Neuron (in vitro differentiated cells): Measurements from ENCODE around the gene SLC51A.
"Not testable (repeated sequence)": the region's sequence is repeated elsewhere in the genome, so short reads cannot be mapped to it uniquely, and the experiment has no call there.

Experiments
- H2AFZ ChIP-seq: one replicate; pipeline ENCODE4 v1.6.1; 2013; ENCODE audit warnings: low read depth, mild to moderate bottlenecking, inconsistent platforms, low read length, moderate library complexity
- H3K27me3 ChIP-seq: one replicate; pipeline ENCODE4 v1.6.1; 2013; ENCODE audit warnings: low read length; ENCODE audit not compliant: insufficient read depth
- H3K36me3 ChIP-seq: one replicate; pipeline ENCODE4 v1.6.1; 2013; ENCODE audit warnings: low read length; ENCODE audit not compliant: insufficient read depth
- H3K4me1 ChIP-seq: one replicate; pipeline ENCODE4 v1.6.1; 2013; ENCODE audit warnings: low read length; ENCODE audit not compliant: insufficient read depth
- H3K4me3 ChIP-seq: 2 replicates; pipeline ENCODE4 v1.5.1; 2013; ENCODE audit warnings: mild to moderate bottlenecking, low read length, moderate library complexity
- H3K9me3 ChIP-seq: one replicate; pipeline ENCODE4 v1.6.1; 2013; ENCODE audit warnings: low read length

The SLC51A gene

DNA sequence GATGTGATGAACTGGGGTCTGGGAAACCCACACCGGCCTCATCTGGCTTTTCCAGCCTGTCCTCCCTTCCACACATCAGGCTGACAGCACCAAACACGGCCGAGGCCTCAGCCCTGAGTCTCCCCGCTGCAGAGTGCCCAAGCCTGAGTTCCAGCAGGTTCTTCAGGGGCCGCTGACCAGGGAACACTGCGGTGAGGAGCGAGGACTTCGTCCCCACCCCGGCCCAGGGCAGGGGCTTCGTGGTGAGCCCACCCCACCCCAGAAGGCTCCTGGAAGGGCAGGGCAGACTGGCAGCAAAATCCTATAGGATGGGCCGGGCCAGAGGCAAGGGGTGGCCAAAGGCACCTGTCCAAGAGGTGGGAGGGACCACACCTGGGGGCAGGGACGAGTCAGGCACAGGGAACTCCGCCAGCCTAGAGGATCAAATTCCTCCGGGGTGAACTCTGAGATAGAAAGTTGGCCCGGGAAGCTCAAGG is at the start of gene SLC51A:
Gene SLC51A, plus strand, starts transcription at position 446 of the 476 bp plus-strand sequence. CDS start 179 bp downstream, outside the sequence.
- Histone ChIP-seq H3K9me3 (no peaks in the 10 kb centered on the region), H2AFZ (no peak within 1 kb of the TSS), H3K4me3 (no peak within 1 kb of the TSS), H3K36me3 (no peaks in the 10 kb centered on the region), H3K27me3 (peaks cover 8% of the 10 kb centered on the region), H3K4me1 (peaks cover 17% of the 10 kb centered on the region)

DNA sequence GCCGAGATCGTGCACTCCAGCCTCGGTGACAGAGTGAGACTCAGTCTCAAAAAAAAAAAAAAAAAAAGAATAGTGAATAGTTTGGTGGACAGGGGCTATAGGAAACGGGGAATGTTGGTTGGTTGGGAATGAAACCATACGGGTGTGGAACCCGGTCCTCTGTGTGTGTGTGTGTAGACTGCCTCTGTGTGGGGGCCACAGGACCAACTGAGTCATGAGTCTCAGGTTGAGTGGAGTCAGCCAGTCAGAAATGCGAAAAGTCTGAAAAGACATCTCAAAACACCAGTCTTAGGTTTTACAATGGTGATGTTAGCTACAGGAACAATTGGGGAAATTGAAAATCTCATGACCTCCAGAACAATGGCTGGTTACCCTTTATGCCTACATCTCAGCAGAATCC is 49.6 kb upstream of the SLC51A start:
- Histone ChIP-seq H3K4me3 (no peak overlapping the region), H3K9me3 (no peaks in the 10 kb centered on the region), H3K4me1 (no peaks in the 10 kb centered on the region), H3K27me3 (no peaks in the 10 kb centered on the region), H2AFZ (no peak overlapping the region), H3K36me3 (no peaks in the 10 kb centered on the region)

DNA sequence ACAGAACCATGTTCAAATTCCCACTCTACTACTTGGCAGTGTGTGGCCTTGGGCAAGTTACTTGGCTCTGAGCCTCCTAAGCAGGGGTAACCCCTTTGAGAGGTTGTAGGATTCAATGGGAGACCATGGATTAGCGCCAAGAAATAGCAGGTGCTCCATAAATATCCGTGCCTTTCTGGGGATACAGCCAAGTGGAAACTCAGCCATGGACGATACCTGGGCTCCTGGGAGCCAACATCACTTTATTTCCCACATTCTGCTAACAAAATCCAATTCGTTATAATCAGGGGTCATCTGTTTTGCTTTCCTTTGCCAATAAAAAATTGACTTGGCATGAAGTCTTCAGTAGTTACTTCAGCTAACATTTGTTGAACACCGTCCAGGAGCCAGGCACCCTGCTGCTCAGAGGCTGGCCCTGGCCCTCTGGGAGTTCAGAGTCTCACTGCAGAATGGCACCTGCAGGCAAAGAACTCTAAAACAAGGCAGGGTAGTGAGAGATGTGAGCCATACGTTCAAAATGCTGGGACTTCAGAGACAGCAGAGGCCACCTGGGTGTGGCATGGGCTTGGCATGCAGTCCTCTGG is 47.4 kb upstream of the SLC51A start:
- H3K9me3 ChIP-seq = no peaks in the 10 kb centered on the region
- no peaks in the 10 kb centered on the region for H3K27me3 ChIP-seq
- no peaks in the 10 kb centered on the region for H3K4me1 ChIP-seq
- no peaks in the 10 kb centered on the region for H3K36me3 ChIP-seq
- H3K4me3 ChIP-seq = no peak overlapping the region
- H2AFZ ChIP-seq = no peak overlapping the region

DNA sequence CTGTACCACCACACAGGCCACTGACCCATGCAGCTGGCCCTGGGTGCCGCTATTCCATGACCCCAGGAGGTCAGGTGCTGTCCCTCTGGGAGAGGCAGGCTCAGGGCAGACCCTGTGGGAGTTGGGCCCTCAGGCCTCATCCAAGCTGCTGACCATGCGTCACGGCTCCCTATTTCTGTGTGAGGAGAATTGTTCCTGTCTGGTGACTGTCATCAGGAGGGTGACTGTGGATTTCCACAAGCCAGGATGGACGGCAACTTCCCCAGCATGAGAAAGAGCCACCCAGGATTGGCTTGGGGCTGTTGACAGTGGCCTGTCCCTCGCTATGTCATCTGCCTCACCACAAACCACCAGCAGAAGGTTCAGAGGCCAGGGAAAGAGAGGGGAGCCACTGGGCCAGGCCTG is 46.5 kb upstream of the SLC51A start:
- Histone ChIP-seq H3K4me3 (no peak overlapping the region), H3K4me1 (no peaks in the 10 kb centered on the region), H2AFZ (no peak overlapping the region), H3K9me3 (no peaks in the 10 kb centered on the region), H3K27me3 (no peaks in the 10 kb centered on the region), H3K36me3 (no peaks in the 10 kb centered on the region)

DNA sequence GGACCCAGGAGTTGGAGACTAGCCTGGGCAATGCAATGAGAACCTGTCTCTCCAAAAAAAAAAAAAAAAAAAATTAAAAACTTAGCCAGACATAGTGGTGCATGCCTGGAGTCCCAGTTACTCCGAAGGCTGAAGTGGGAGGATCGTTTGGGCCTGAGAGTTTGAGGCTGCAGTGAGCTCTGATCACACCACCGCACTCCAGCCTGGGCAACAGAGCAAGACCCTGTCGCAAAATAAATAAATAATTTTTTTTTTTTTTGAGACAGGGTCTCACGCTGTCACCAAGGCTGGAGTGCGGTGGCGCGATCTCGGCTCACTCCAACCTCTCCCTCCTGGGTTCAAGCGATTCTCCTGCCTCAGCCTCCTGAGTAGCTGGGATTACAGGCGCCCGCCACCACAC is 46.0 kb upstream of the SLC51A start:
- not testable (repeated sequence) for H3K27me3 ChIP-seq, H3K36me3 ChIP-seq, H3K4me1 ChIP-seq, H3K9me3 ChIP-seq, H3K4me3 ChIP-seq, H2AFZ ChIP-seq

DNA sequence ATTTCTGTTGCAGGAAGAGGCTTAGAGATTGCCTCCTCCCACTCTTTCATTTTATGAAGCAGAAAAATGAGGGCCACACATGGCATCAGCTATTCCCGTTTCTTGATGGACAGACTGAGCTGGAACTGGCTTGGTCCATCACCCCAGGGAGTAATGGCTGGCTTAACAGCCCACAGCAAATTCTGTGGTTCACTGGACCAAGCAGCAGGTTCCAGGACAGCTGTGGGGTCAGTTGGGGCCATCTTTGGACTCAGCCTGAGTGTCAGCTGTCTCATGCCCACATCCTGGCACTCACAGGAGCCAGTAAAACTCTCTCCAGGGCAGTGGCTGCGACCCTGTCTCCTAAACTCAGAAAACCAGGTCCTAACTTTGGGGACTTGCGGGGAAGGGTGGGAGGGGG is 41.7 kb upstream of the SLC51A start:
- no peak overlapping the region for H2AFZ ChIP-seq
- H3K9me3 ChIP-seq = no peaks in the 10 kb centered on the region

DNA sequence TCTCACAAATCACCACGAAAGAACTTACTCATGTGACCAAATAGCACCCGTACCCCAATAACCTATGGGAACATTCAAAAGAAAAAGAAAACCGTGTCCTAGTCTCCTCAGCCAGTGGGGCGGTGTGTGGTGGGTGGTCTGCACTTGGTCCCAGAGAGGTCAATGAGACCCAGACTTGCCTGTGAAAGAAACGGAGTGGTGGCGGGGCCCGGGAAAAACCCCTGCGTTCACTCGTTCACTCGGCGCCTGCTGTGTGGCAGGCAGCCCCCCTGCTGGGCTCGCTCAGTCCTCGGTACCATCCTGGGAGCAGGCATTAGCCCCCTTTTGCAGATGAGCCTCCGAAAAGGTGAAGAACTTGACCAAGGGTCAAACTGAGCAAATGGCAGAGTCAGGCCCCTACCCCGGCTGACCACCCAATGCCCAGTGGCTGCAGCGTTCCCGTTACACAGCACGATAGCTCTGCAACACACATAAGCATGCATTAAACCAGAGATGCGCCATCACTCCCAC is 41.2 kb upstream of the SLC51A start:
- Histone ChIP-seq H3K27me3 (no peaks in the 10 kb centered on the region), H2AFZ (no peak overlapping the region), H3K4me3 (no peak overlapping the region), H3K4me1 (peaks cover 18% of the 10 kb centered on the region), H3K36me3 (no peaks in the 10 kb centered on the region), H3K9me3 (no peaks in the 10 kb centered on the region)

More for the DNA sequence above, 41.7 kb upstream of the SLC51A start:
- Histone ChIP-seq H3K4me1 (peaks cover 13% of the 10 kb centered on the region), H3K4me3 (no peak overlapping the region), H3K36me3 (no peaks in the 10 kb centered on the region), H3K27me3 (no peaks in the 10 kb centered on the region)

DNA sequence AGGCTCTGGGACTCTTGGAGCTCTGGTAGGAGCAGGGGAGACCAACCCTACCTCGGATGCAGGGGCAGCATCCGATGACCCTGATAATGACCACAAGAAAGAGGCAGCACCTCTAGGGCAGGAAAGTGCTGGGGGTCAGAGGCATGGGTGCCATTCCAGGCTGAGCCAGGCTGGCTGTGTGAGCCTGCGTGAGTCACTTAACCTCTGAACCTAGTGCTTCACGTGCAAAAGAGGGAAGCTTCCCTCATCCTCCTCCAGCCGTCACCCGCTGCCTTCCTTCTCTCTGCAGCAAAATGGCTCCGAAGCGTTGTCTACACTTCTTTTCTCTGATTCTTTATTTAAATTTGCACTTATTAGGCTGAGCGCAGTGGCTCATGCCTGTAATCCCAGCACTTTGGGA is 40.6 kb upstream of the SLC51A start:
- no peak overlapping the region for H3K4me3 ChIP-seq
- no peaks in the 10 kb centered on the region for H3K36me3 ChIP-seq
- H2AFZ ChIP-seq = no peak overlapping the region
- peaks cover 18% of the 10 kb centered on the region for H3K4me1 ChIP-seq
- H3K27me3 ChIP-seq = no peaks in the 10 kb centered on the region
- no peaks in the 10 kb centered on the region for H3K9me3 ChIP-seq

DNA sequence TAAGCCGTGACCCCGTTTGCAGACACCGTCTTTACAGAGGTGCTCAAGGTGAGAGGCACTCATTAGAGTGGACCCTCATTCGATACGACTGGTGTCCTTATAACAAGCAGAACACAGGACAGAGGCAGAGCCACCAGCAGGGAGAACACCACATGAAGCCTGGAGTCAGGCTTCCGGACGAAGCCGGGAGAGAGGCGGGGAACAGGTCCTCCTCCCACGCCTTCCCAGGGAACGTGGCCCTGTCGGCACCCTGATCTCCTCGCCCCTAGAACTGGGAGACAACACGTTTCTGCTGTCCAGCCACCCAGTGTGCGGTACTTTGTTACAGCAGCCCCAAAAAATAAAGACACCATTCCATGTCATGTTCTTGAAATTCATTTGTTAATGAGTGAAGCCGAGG is 38.8 kb upstream of the SLC51A start:
- Histone ChIP-seq H3K27me3 (no peaks in the 10 kb centered on the region), H3K4me1 (peaks cover 18% of the 10 kb centered on the region), H2AFZ (no peak overlapping the region), H3K36me3 (no peaks in the 10 kb centered on the region), H3K4me3 (no peak overlapping the region), H3K9me3 (no peaks in the 10 kb centered on the region)

DNA sequence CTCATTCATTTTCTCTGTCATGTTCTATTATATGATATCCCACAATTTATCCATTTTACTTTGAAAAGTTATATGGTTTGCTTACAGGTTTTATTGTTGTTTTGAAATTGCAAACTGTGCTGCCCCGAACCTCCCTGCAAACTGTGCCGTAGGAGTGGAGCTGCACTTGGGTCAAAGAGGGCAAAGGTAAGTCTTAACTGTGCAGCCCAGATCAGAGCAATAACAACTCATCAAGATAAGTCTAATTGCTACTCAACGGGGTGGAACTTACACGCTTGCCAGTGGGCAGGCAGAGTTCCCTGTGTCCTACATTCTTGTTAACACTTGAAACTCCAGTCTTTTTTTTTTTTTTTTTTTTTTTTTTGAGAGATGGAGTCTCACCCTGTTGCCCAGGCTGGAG is 38.4 kb upstream of the SLC51A start:
- H3K4me1 ChIP-seq = peaks cover 18% of the 10 kb centered on the region
- H3K36me3 ChIP-seq = no peaks in the 10 kb centered on the region
- H3K27me3 ChIP-seq = no peaks in the 10 kb centered on the region
- H3K9me3 ChIP-seq = no peaks in the 10 kb centered on the region
- H2AFZ ChIP-seq = no peak overlapping the region
- H3K4me3 ChIP-seq = no peak overlapping the region

DNA sequence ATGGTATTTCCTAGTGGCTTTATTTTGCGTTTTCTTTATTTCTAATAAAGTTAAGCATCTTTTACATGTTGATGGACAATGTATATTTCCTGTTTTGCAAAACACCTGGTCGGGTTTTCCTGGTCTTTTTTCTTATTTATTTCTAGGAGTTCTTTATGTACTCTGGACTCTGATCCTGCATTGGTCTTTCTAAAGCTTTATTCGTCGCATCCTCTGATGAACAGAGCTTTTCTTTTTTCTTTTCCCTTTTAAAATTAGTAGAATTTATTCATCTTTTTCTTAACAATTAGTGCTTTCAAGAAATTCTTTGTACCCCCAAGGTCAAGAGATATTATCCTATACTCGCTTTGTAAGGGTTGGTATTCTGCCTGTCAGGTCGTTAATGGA is 37.3 kb upstream of the SLC51A start:
- peak overlapping the region; percentile 73 for H2AFZ ChIP-seq
- no peaks in the 10 kb centered on the region for H3K9me3 ChIP-seq
- H3K4me3 ChIP-seq = peak overlapping the region; percentile 27
- H3K36me3 ChIP-seq = no peaks in the 10 kb centered on the region
- no peaks in the 10 kb centered on the region for H3K27me3 ChIP-seq
- peaks cover 18% of the 10 kb centered on the region for H3K4me1 ChIP-seq

DNA sequence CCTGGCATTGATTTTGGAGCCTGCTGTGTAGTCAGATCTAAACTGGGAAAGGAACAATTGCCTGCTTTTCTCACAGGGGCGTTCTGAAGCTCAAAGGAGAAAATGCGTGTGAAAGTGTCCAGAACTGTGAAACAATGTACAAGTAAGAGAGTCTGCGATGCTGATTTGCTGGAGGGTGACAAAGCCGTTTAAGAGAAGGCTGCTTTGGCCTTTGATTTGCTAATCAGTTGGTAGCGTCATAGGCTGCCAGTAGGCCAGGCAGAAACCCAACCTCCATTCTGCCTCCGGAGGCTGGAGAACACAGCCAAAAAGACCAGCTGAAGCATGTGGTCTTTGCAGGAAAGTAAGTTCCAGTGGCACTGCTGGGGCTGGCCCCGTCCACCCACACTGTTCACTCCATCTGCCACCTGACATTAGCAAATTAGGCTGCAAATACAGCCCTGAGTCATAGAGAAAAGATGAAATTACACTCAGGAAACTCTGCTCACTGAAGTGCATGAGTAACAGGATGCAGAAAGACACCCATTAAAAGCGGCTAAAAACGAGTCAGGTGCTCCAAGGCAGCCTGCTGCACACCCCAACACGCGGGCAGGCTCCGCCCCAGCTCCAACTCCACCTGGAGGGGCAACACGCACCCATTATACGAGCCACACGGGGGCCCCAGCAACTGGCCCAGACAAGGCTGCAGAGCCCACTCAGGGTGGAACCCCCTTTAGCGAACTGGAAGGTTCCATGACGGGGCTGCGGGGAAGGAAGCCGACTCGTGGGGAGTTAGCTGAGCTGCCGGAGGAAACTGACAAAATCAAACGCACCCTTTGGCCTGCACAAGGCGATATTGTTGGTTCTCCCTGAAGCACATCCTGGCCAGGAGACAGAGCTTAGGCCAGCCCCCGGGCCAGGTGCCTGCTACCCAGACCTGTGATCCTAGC is 36.7 kb upstream of the SLC51A start:
- H3K27me3 ChIP-seq = no peaks in the 10 kb centered on the region
- H2AFZ ChIP-seq = peak overlapping the region; percentile 73
- H3K4me3 ChIP-seq = peak overlapping the region; percentile 27
- no peaks in the 10 kb centered on the region for H3K36me3 ChIP-seq
- no peaks in the 10 kb centered on the region for H3K9me3 ChIP-seq
- H3K4me1 ChIP-seq = peaks cover 18% of the 10 kb centered on the region

DNA sequence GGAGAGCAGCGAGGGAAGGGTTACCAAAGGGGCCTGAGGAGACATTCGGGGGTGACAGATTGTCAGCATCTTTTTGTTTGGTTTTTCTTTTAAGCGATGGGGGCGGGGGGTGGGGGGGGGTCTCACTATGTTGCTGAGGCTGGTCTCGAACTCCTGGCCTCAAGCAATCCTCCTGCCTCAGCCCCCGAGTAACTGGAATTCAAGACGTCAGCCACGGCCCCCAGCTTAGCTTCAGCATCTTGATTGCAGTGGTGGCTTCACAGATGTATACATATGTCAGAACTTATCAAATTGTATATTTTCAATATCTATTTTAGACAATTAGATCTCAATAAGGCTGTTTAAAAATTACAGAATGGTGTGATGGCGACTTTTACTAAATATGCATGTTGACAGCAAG is 36.0 kb upstream of the SLC51A start:
- H3K27me3 ChIP-seq = no peaks in the 10 kb centered on the region
- no peak overlapping the region for H3K4me3 ChIP-seq
- no peaks in the 10 kb centered on the region for H3K9me3 ChIP-seq
- H2AFZ ChIP-seq = no peak overlapping the region
- H3K36me3 ChIP-seq = no peaks in the 10 kb centered on the region
- peaks cover 18% of the 10 kb centered on the region for H3K4me1 ChIP-seq
